IMR-90 (cell line): ENCODE data around the gene CLNS1A. TPM values are rescaled to one million over a fixed set of nuclear protein-coding genes. Genes with fewer than 3 reads are reported as not detected.

Experiments
- ATAC-seq: fragments of 200-7000 bp; cut with Tn5 transposase; 2 replicates; pipeline ENCODE4 v1.9.1; 2020; ENCODE audit warnings: low read depth, mild to moderate bottlenecking, moderate library complexity
- BruUV-seq: library from RNA; stranded (reverse); fragments of 400-500 nt; replicated peaks from 2 replicates; lab custom pipeline; 2021; lab: Mats Ljungman, UMichigan
- CTCF ChIA-PET: fragments of 300-600 bp; formaldehyde crosslinking; extraction: SDS; loops from one replicate; lab custom pipeline; 2021; ENCODE audit warnings: antibody characterized with exemption; lab: Yijun Ruan, JAX
- POLR2A ChIA-PET: fragments of 300-600 bp; sonication (Branson Sonifier 250); formaldehyde crosslinking; loops from one replicate; lab custom pipeline; 2022; ENCODE audit warnings: antibody characterized with exemption; ENCODE audit not compliant: unreplicated experiment; lab: Charles Lee
- DNase-seq: peaks from one replicate; pipeline ENCODE4 v3.0.0; 2013
- H2AFZ ChIP-seq: replicated peaks from 2 replicates; pipeline ENCODE3; 2013; ENCODE audit warnings: low read length, mild to moderate bottlenecking; ENCODE audit not compliant: poor library complexity
- H2AK5ac ChIP-seq: 2 replicates; pipeline ENCODE4 v1.6.1; 2013; ENCODE audit warnings: low read depth, low read length, inconsistent platforms
- H2AK9ac ChIP-seq: replicated peaks from 2 replicates; pipeline ENCODE3; 2013; ENCODE audit warnings: mild to moderate bottlenecking, low read depth, low read length, moderate library complexity; ENCODE audit not compliant: poor library complexity
- H2BK120ac ChIP-seq: 2 replicates; pipeline ENCODE4 v1.6.1; 2013; ENCODE audit warnings: low read depth, low read length, inconsistent platforms
- H2BK15ac ChIP-seq: 3 replicates; pipeline ENCODE4 v1.6.1; 2013; ENCODE audit warnings: low read depth, low read length, inconsistent platforms
- H2BK20ac ChIP-seq: 2 replicates; pipeline ENCODE4 v1.6.1; 2013; ENCODE audit warnings: low read depth, mild to moderate bottlenecking, inconsistent platforms, low read length, moderate library complexity
- H2BK5ac ChIP-seq: 2 replicates; pipeline ENCODE4 v1.6.1; 2013; ENCODE audit warnings: mild to moderate bottlenecking, low read depth, low read length, inconsistent platforms; ENCODE audit not compliant: poor library complexity, severe bottlenecking
- H3K14ac ChIP-seq: replicated peaks from 2 replicates; pipeline ENCODE4 v1.6.1; 2013; ENCODE audit warnings: low read depth, low read length, inconsistent platforms
- H3K18ac ChIP-seq: 2 replicates; pipeline ENCODE4 v1.6.1; 2013; ENCODE audit warnings: low read depth, low read length, control low read depth
- H3K23ac ChIP-seq: 2 replicates; pipeline ENCODE4 v1.6.1; 2013; ENCODE audit warnings: low read depth, low read length, inconsistent platforms
- H3K27ac ChIP-seq: 2 replicates; pipeline ENCODE4 v1.5.1; 2013; ENCODE audit warnings: mild to moderate bottlenecking, control low read depth, low read length; ENCODE audit not compliant: insufficient read depth
- H3K27me3 ChIP-seq: 2 replicates; pipeline ENCODE4 v1.6.1; 2013; ENCODE audit warnings: low read length; ENCODE audit not compliant: control insufficient read depth, insufficient read depth
- H3K36me3 ChIP-seq: 2 replicates; pipeline ENCODE4 v1.6.1; 2013; ENCODE audit warnings: low read length, mixed read lengths; ENCODE audit not compliant: control insufficient read depth, insufficient read depth
- H3K4ac ChIP-seq: 2 replicates; pipeline ENCODE4 v1.6.1; 2013; ENCODE audit warnings: low read depth, low read length, inconsistent platforms
- H3K4me1 ChIP-seq: 2 replicates; pipeline ENCODE4 v1.6.1; 2013; ENCODE audit warnings: low read length, mixed read lengths; ENCODE audit not compliant: control insufficient read depth, insufficient read depth
- H3K4me2 ChIP-seq: 2 replicates; pipeline ENCODE4 v1.6.1; 2013; ENCODE audit warnings: low read depth, mild to moderate bottlenecking, control low read depth, low read length, moderate library complexity
- H3K4me3 ChIP-seq: 2 replicates; pipeline ENCODE4 v1.5.1; 2013; ENCODE audit warnings: low read depth, mild to moderate bottlenecking, control low read depth, low read length, moderate library complexity; ENCODE audit not compliant: insufficient read depth
- H3K56ac ChIP-seq: 2 replicates; pipeline ENCODE4 v1.6.1; 2013; ENCODE audit warnings: low read length, inconsistent platforms; ENCODE audit not compliant: insufficient read depth; ENCODE audit errors: extremely low read depth
- H3K79me1 ChIP-seq, 2 experiments: 2 replicates each; pipeline ENCODE4 v1.6.1; 2013; ENCODE audit warnings: low read length in 2 of 2, inconsistent platforms in 1 of 2, low read depth in 1 of 2
- H3K9ac ChIP-seq: 2 replicates; pipeline ENCODE4 v1.6.1; 2013; ENCODE audit warnings: low read depth, low read length, control low read depth
- H3K9me1 ChIP-seq: 2 replicates; pipeline ENCODE4 v1.6.1; 2013; ENCODE audit warnings: low read length, inconsistent platforms; ENCODE audit not compliant: insufficient read depth
- H3K9me3 ChIP-seq: 2 replicates; pipeline ENCODE4 v1.6.1; 2013; ENCODE audit warnings: low read length; ENCODE audit not compliant: control insufficient read depth, insufficient read depth
- H4K20me1 ChIP-seq: 2 replicates; pipeline ENCODE4 v1.6.1; 2013; ENCODE audit warnings: low read length, inconsistent platforms; ENCODE audit not compliant: insufficient read depth
- H4K5ac ChIP-seq: 2 replicates; pipeline ENCODE4 v1.6.1; 2013; ENCODE audit warnings: mild to moderate bottlenecking, low read depth, low read length, control low read depth
- H4K8ac ChIP-seq, 2 experiments: 2 replicates each; pipeline ENCODE4 v1.6.1; 2013; ENCODE audit warnings: low read depth in 2 of 2, low read length in 2 of 2, control low read depth in 1 of 2, inconsistent platforms in 1 of 2
- H4K91ac ChIP-seq: 2 replicates; pipeline ENCODE4 v1.6.1; 2013; ENCODE audit warnings: low read depth, low read length, inconsistent platforms; ENCODE audit not compliant: insufficient read depth
- BHLHE40 ChIP-seq: fragments of 150-350 bp; IDR thresholded peaks from 2 replicates; pipeline ENCODE4 v1.6.1; 2016; ENCODE audit warnings: mild to moderate bottlenecking, low read depth, low read length
- CEBPB ChIP-seq: IDR thresholded peaks from 2 replicates; pipeline ENCODE4 v1.6.1; 2012; ENCODE audit warnings: low read depth, low read length, improper control_type of control experiment
- CHD1 ChIP-seq: IDR thresholded peaks from 2 replicates; pipeline ENCODE4 v1.6.1; 2012; ENCODE audit warnings: low read depth, low read length, improper control_type of control experiment
- FOS ChIP-seq: fragments of 150-350 bp; IDR thresholded peaks from 2 replicates; pipeline ENCODE4 v1.6.1; 2016; ENCODE audit warnings: low read depth, low read length
- MAFK ChIP-seq: IDR thresholded peaks from 2 replicates; pipeline ENCODE4 v1.6.1; 2012; ENCODE audit warnings: low read depth, low read length, improper control_type of control experiment
- MAZ ChIP-seq: IDR thresholded peaks from 2 replicates; pipeline ENCODE4 v1.6.1; 2012; ENCODE audit warnings: low read depth, mild to moderate bottlenecking, low read length, improper control_type of control experiment, moderate library complexity, borderline replicate concordance
- MXI1 ChIP-seq: IDR thresholded peaks from 2 replicates; pipeline ENCODE4 v1.6.1; 2012; ENCODE audit warnings: low read depth, mild to moderate bottlenecking, low read length, moderate library complexity, borderline replicate concordance
- NFE2L2 ChIP-seq: fragments of 150-350 bp; IDR thresholded peaks from 2 replicates; pipeline ENCODE4 v1.6.1; 2016; ENCODE audit warnings: low read depth, mild to moderate bottlenecking, low read length
- POLR2A ChIP-seq: IDR thresholded peaks from 2 replicates; pipeline ENCODE4 v1.6.1; 2012; ENCODE audit warnings: mild to moderate bottlenecking, low read depth, low read length
- RAD21 ChIP-seq: IDR thresholded peaks from 2 replicates; pipeline ENCODE4 v1.6.1; 2012; ENCODE audit warnings: low read length, improper control_type of control experiment
- RCOR1 ChIP-seq: IDR thresholded peaks from 2 replicates; pipeline ENCODE4 v1.6.1; 2012; ENCODE audit warnings: mild to moderate bottlenecking, low read length, improper control_type of control experiment; ENCODE audit not compliant: insufficient replicate concordance
- RFX5 ChIP-seq: IDR thresholded peaks from 2 replicates; pipeline ENCODE4 v1.8.0; 2012; ENCODE audit warnings: low read depth, mild to moderate bottlenecking, low read length, moderate library complexity
- SMC3 ChIP-seq: fragments of 150-350 bp; IDR thresholded peaks from 2 replicates; pipeline ENCODE4 v1.6.1; 2016; ENCODE audit warnings: low read depth, mild to moderate bottlenecking, antibody characterized with exemption, low read length, moderate library complexity
- WGBS, 2 experiments: methylation state at CpG; one replicate each; pipeline versions ENCODE4 v1.1.5 to v1.1.7; 2013; ENCODE audit warnings: missing lambda C conversion rate in 2 of 2; ENCODE audit not compliant: insufficient read length in 1 of 2; ENCODE audit errors: extremely low coverage in 2 of 2; 5-methylcytosine and 5-hydroxymethylcytosine counted together
- dilution Hi-C: fragments of 300-500 bp; cut with HindIII; formaldehyde crosslinking; loops from one replicate; pipeline ENCODE4 v1.14.3; 2018; ENCODE audit warnings: low sequenced_read_pairs; ENCODE audit not compliant: unreplicated experiment
- in situ Hi-C: fragments of 300-500 bp; cut with MboI; formaldehyde crosslinking; loops from 3 replicates; pipeline ENCODE4 v1.14.3; 2019; ENCODE audit warnings: low sequenced_read_pairs, inconsistent platforms, mixed read lengths
- intact Hi-C: fragments of 100-400 bp; cut with micrococcal nuclease; formaldehyde crosslinking; loops from 2 replicates; pipeline ENCODE4 v1.10.0; 2022
- polyA plus RNA-seq, 3 experiments: library from polyadenylated mRNA; depleted of rRNA; stranded (reverse); fragments of >200 nt; gene quantifications; 2 replicates each; pipeline ENCODE4 v1.2.3, GENCODE V29; 2012; ENCODE audit warnings: low replicate concordance in 1 of 3
- total RNA-seq: library from RNA; depleted of rRNA; stranded (reverse); fragments of >200 nt; gene quantifications from 2 replicates; pipeline ENCODE4 v1.2.3, GENCODE V29; 2012
- TF ChIP-seq, protein P1 (sequence below): conservative IDR thresholded peaks from 2 replicates; pipeline ENCODE4 v1.5.1; 2012; ENCODE audit warnings: mild to moderate bottlenecking, low read depth, low read length, improper control_type of control experiment
- TF ChIP-seq, protein P2 (sequence below): fragments of 150-350 bp; IDR thresholded peaks from 2 replicates; pipeline ENCODE4 v1.6.1; 2016; ENCODE audit warnings: low read depth, mild to moderate bottlenecking, low read length, moderate library complexity, borderline replicate concordance
- TF ChIP-seq, protein P3 (sequence below): fragments of 150-350 bp; IDR thresholded peaks from 2 replicates; pipeline ENCODE4 v1.6.1; 2017; ENCODE audit warnings: mild to moderate bottlenecking, antibody characterized with exemption, low read length, low read depth

CLNS1A gene
- total and polyA plus RNA-seq, 2 of the 4 experiments (the other 2 are of a cell fraction): 66.7 to 97.0 TPM

DNA sequence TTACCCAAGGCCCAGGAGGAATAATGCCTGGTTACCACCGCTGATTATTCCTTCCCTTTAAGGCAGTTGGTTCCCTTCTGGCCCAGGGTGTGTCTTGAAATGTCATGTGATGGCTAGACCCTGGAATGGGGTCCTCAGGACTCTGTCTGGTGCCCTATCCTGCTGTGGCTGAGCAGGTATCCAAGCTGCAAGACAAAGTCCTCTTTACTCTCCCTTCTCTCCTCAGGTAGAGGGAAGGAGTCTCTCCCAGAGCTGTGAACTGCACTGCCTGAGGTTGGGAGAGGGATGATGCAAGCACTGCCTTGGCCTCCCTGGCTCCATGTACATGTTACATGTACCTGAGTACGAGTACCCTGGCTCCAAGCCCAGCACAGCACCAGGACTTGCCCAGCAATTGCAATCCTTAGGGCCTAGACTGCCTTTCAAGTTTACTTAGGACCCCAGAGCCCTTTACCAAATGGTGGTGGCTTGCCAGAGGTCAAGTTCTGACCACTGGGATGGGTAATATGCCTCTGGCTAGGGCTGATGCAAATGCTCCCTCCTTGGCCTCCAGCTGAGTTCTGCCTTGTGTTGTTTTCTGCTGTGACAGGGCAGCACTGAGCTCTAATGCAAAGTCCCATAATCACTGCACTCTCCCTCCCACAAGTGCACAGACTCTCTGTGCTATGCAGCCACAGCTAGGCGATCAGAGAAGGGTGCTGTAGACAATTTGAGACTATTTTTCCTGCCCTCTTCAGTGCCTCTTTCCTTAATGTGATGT lies 68.5 kb downstream of the CLNS1A start:
- Histone ChIP-seq H3K27me3 (no peaks in the 10 kb centered on the region), H3K27ac (no peak overlapping the region), H3K14ac (no peak overlapping the region), H3K56ac (no peak overlapping the region), H2BK15ac (no peak overlapping the region), H2AK9ac (peak overlapping the region; percentile 55), H3K36me3 (no peaks in the 10 kb centered on the region), H3K4me1 (peaks cover 3% of the 10 kb centered on the region), H2AK5ac (no peak overlapping the region), H3K18ac (no peak overlapping the region), H2BK5ac (no peak overlapping the region), H3K9me1 (0 out of 2 replicates have a peak, but pooled peaks cover 8% of the 10 kb centered on the region), H3K23ac (no peak overlapping the region), H4K5ac (no peak overlapping the region), H4K20me1 (no peaks in the 10 kb centered on the region), H4K91ac (no peak overlapping the region), H2BK20ac (no peak overlapping the region), H3K4me2 (no peak overlapping the region), H3K9me3 (no peaks in the 10 kb centered on the region), H3K4me3 (no peak overlapping the region), H2AFZ (no peak overlapping the region), H3K79me1 (no peaks in the 10 kb centered on the region), H2BK120ac (no peak overlapping the region; the same call in 1 of the 2 replicates), H3K4ac (no peak overlapping the region; the same call in 1 of the 2 replicates), H3K9ac (no peak overlapping the region), H4K8ac (no peak overlapping the region; a peak in 1 of 4 replicates)
- ATAC-seq (no peak), DNase-seq (no peak)
- dilution Hi-C loops: no loop called here
- ChIA-PET CTCF (no interaction called here), POLR2A (no interaction called here)
- no CpG with 5 or more reads among the region's 3 CpGs for WGBS, 2 experiments
- intact Hi-C loops: no loop called here
- no TSS peak for BruUV-seq
- in situ Hi-C loops: no loop called here
- no peak for TF ChIP-seq CHD1
- no peak for TF ChIP-seq RAD21
- TF ChIP-seq MAZ: no peak
- no peak for TF ChIP-seq SMC3
- no peak for TF ChIP-seq RCOR1
- no peak for TF ChIP-seq NFE2L2
- TF ChIP-seq RFX5: no peak
- TF ChIP-seq BHLHE40: no peak
- TF ChIP-seq, protein P1, sequence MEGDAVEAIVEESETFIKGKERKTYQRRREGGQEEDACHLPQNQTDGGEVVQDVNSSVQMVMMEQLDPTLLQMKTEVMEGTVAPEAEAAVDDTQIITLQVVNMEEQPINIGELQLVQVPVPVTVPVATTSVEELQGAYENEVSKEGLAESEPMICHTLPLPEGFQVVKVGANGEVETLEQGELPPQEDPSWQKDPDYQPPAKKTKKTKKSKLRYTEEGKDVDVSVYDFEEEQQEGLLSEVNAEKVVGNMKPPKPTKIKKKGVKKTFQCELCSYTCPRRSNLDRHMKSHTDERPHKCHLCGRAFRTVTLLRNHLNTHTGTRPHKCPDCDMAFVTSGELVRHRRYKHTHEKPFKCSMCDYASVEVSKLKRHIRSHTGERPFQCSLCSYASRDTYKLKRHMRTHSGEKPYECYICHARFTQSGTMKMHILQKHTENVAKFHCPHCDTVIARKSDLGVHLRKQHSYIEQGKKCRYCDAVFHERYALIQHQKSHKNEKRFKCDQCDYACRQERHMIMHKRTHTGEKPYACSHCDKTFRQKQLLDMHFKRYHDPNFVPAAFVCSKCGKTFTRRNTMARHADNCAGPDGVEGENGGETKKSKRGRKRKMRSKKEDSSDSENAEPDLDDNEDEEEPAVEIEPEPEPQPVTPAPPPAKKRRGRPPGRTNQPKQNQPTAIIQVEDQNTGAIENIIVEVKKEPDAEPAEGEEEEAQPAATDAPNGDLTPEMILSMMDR: no peak
- TF ChIP-seq FOS: no peak
- TF ChIP-seq POLR2A: no peak
- TF ChIP-seq MAFK: no peak
- TF ChIP-seq, protein P2, sequence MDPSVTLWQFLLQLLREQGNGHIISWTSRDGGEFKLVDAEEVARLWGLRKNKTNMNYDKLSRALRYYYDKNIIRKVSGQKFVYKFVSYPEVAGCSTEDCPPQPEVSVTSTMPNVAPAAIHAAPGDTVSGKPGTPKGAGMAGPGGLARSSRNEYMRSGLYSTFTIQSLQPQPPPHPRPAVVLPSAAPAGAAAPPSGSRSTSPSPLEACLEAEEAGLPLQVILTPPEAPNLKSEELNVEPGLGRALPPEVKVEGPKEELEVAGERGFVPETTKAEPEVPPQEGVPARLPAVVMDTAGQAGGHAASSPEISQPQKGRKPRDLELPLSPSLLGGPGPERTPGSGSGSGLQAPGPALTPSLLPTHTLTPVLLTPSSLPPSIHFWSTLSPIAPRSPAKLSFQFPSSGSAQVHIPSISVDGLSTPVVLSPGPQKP: no peak
- TF ChIP-seq MXI1: no peak
- no peak for TF ChIP-seq CEBPB
- TF ChIP-seq, protein P3, sequence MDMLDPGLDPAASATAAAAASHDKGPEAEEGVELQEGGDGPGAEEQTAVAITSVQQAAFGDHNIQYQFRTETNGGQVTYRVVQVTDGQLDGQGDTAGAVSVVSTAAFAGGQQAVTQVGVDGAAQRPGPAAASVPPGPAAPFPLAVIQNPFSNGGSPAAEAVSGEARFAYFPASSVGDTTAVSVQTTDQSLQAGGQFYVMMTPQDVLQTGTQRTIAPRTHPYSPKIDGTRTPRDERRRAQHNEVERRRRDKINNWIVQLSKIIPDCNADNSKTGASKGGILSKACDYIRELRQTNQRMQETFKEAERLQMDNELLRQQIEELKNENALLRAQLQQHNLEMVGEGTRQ: no peak
